Ascending aorta (tissue), 2 donors: Measurements from ENCODE around the gene GZMM. TPM values are rescaled to one million over a fixed set of nuclear protein-coding genes. Genes with fewer than 3 reads are reported as not detected.

Source experiments
- DNase-seq, 2 donors: peaks; one replicate each; pipeline ENCODE4 v3.0.0-alpha.2; 2019; ENCODE audit warnings: low spot score in 2 of 2
- H3K27ac ChIP-seq, 2 donors: fragments of 200-600 bp; sonication (generic); one replicate each; pipeline ENCODE4 v1.5.1; 2016 to 2017; ENCODE audit warnings: mild to moderate bottlenecking in 1 of 2
- H3K27me3 ChIP-seq: fragments of 200-600 bp; sonication (generic); one replicate; pipeline ENCODE4 v1.5.1; 2017
- H3K36me3 ChIP-seq, 2 donors: fragments of 200-600 bp; sonication (generic); one replicate each; pipeline ENCODE4 v1.5.1; 2016
- H3K4me1 ChIP-seq, 2 donors: fragments of 200-600 bp; sonication (generic); one replicate each; pipeline ENCODE4 v1.5.1; 2016 to 2017; ENCODE audit warnings: mild to moderate bottlenecking in 1 of 2
- H3K4me3 ChIP-seq, 2 donors: fragments of 200-600 bp; sonication (generic); one replicate each; pipeline ENCODE4 v1.5.1; 2016 to 2017; ENCODE audit warnings: mild to moderate bottlenecking in 1 of 2
- H3K9me3 ChIP-seq, 2 donors: fragments of 200-600 bp; sonication (generic); one replicate each; pipeline ENCODE4 v1.5.1; 2016
- intact Hi-C: fragments of 100-400 bp; cut with DNase I; formaldehyde crosslinking; loops from one replicate; pipeline ENCODE4 v1.15.1; 2023
- total RNA-seq: library from RNA; depleted of rRNA; stranded (reverse); fragments of >200 nt; gene quantifications from one replicate; pipeline ENCODE4 v1.1.0, GENCODE V29; 2016
- TF ChIP-seq, protein P1 (sequence below), 3 experiments: fragments of 200-600 bp in 2 of 3; fragments of 450-650 bp in 1 of 3; sonication (generic) in 2 of 3; IDR thresholded peaks; one replicate each; pipeline ENCODE4 v1.5.1; 2016 to 2019; ENCODE audit warnings: antibody characterized with exemption in 3 of 3, mild to moderate bottlenecking in 1 of 3, moderate library complexity in 1 of 3

GZMM gene
- total RNA-seq, 1 donor from 2014 or later, result not detected

DNA sequence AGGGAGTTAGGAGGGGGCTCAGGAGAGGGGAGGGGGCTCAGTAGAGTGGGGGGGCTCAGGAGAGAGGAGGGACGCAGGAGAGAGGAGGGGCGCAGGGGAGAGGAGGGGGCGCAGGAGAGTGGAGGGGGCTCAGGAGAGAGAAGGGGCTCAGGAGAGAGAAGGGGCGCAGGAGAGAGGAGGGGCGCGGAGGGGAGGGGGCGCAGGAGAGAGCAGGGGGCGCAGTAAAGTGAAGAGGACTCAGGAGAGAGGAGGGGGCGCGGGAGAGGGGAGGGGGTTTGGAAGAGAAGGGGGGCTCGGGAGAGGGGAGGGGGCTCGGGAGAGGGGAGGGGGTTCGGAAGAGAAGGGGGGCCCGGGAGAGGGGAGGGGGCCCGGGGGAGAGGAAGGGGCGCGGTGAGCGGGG is 46.9 kb upstream of the GZMM start:
- no peak overlapping the region for H3K27ac ChIP-seq
- H3K36me3 ChIP-seq, result no peaks in the 10 kb centered on the region
- TF ChIP-seq, protein P1, sequence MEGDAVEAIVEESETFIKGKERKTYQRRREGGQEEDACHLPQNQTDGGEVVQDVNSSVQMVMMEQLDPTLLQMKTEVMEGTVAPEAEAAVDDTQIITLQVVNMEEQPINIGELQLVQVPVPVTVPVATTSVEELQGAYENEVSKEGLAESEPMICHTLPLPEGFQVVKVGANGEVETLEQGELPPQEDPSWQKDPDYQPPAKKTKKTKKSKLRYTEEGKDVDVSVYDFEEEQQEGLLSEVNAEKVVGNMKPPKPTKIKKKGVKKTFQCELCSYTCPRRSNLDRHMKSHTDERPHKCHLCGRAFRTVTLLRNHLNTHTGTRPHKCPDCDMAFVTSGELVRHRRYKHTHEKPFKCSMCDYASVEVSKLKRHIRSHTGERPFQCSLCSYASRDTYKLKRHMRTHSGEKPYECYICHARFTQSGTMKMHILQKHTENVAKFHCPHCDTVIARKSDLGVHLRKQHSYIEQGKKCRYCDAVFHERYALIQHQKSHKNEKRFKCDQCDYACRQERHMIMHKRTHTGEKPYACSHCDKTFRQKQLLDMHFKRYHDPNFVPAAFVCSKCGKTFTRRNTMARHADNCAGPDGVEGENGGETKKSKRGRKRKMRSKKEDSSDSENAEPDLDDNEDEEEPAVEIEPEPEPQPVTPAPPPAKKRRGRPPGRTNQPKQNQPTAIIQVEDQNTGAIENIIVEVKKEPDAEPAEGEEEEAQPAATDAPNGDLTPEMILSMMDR (IDR thresholded peaks at IDR 0.05), result no peak
- DNase-seq, result no peak
- intact Hi-C loops, result no loop called here
- H3K9me3 ChIP-seq, result no peaks in the 10 kb centered on the region
- H3K27me3 ChIP-seq, result peaks cover 17% of the 10 kb centered on the region
- H3K4me3 ChIP-seq, result no peak overlapping the region
- peaks cover 0 to 4% of the 10 kb centered on the region in 2 donors for H3K4me1 ChIP-seq

DNA sequence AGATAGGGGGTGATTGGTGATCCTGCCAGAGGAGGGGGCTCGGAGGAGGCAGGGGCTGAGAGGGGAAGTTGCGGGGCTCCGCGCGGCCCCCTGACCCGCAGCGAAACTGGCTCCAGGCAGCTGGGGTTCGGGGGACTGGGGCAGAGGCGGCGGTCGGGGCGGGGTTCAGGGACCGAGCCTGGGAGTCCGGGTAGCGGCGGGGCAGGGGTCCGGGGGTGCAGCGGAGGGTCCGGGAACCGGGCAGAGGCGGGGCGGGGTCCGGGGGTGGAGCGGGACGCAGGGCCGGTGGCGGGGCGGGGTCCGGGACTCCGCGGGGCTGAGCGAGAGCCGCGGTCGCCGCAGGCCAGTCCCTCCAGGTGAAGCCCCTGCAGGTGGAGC is 46.4 kb upstream of the GZMM start:
- intact Hi-C loops, result no loop called here
- TF ChIP-seq, protein P1 (IDR thresholded peaks at IDR 0.05), result no peak
- H3K9me3 ChIP-seq, result no peaks in the 10 kb centered on the region
- no peaks in the 10 kb centered on the region for H3K36me3 ChIP-seq
- peak overlapping the region; percentile 21 to 40 for H3K4me3 ChIP-seq
- H3K27me3 ChIP-seq, result peaks cover 17% of the 10 kb centered on the region
- no peak for DNase-seq
- H3K4me1 ChIP-seq, result peaks cover 0 to 4% of the 10 kb centered on the region in 2 donors
- H3K27ac ChIP-seq, result no peak overlapping the region

DNA sequence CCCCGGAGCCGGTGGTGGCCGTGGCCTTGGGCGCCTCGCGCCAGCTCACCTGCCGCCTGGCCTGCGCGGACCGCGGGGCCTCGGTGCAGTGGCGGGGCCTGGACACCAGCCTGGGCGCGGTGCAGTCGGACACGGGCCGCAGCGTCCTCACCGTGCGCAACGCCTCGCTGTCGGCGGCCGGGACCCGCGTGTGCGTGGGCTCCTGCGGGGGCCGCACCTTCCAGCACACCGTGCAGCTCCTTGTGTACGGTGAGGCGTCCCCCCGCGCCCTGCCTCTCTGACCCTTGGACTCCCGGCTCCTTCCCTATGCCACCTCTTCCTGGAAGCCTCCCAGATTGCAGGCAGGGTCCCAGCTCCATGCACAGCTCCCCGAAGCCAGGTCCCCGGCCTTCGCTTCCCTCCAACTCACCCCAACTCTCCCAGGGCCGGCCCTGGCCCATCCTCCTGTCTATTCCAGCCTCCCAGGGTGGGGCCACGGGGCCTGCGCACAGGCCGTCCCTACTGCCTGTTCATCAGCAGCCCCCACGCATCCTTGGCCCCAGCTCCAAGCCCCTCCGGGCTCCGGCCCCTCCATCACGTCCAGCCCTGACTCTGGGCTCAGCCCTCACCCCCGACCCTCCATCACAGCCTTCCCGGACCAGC is 45.9 kb upstream of the GZMM start:
- Histone ChIP-seq H3K4me3 (peak overlapping the region; percentile 21 to 40), H3K9me3 (no peaks in the 10 kb centered on the region), H3K36me3 (no peaks in the 10 kb centered on the region), H3K4me1 (peaks cover 0 to 4% of the 10 kb centered on the region in 2 donors), H3K27me3 (peaks cover 17% of the 10 kb centered on the region), H3K27ac (no peak overlapping the region)
- TF ChIP-seq, protein P1 (IDR thresholded peaks at IDR 0.05), result no peak
- DNase-seq, result no peak
- intact Hi-C loops, result no loop called here

DNA sequence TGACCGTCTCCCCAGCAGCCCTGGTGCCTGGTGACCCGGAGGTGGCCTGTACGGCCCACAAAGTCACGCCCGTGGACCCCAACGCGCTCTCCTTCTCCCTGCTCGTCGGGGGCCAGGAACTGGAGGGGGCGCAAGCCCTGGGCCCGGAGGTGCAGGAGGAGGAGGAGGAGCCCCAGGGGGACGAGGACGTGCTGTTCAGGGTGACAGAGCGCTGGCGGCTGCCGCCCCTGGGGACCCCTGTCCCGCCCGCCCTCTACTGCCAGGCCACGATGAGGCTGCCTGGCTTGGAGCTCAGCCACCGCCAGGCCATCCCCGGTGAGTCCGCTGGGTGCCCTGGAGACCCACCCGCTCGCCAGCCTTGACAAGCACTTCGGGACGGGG is 45.4 kb upstream of the GZMM start:
- H3K4me3 ChIP-seq, result no peak overlapping the region
- no peak for DNase-seq
- H3K4me1 ChIP-seq, result peaks cover 0 to 4% of the 10 kb centered on the region in 2 donors
- H3K36me3 ChIP-seq, result no peaks in the 10 kb centered on the region
- TF ChIP-seq, protein P1 (IDR thresholded peaks at IDR 0.05), result no peak
- no peaks in the 10 kb centered on the region for H3K9me3 ChIP-seq
- peaks cover 17% of the 10 kb centered on the region for H3K27me3 ChIP-seq
- intact Hi-C loops, result no loop called here
- no peak overlapping the region for H3K27ac ChIP-seq

DNA sequence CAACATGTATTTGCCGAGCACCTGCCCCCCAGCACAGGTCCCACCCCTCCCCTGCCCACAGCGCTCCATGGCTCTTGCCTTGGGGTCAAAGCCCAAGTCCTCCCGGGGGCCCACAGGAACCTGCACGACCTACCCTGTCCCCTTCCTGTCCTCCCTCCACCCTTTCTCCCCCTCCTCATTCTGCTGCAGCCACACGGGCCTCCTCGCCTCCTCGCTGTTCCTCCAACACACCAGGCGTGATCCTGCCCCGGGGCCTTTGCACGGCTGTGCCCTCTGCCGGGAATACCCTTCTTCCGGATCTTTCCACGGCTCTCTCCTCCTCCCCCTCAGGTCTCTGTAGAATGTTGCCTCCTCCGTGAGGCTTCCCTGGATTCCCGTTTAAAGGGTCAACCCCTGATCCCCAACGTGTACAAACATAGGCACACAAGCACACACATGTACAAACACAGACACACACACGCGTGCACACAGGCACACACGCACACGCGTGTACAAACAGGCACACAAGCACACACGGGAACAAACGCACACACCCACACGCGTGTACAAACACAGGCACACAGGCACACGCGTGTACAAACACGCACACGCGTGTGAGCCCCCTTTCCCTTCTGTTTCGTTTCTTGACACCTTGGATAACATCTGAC is 44.8 kb upstream of the GZMM start:
- Histone ChIP-seq H3K27ac (no peak overlapping the region), H3K36me3 (no peaks in the 10 kb centered on the region), H3K9me3 (no peaks in the 10 kb centered on the region), H3K4me1 (peaks cover 0 to 4% of the 10 kb centered on the region in 2 donors), H3K4me3 (no peak overlapping the region), H3K27me3 (peaks cover 17% of the 10 kb centered on the region)
- TF ChIP-seq, protein P1 (IDR thresholded peaks at IDR 0.05), result no peak
- intact Hi-C loops, result no loop called here
- no peak for DNase-seq
